Measurements from ENCODE around the gene LGR6. TPM values are rescaled to one million over a fixed set of nuclear protein-coding genes. Genes with fewer than 3 reads are reported as not detected.

The LGR6 gene
- total RNA-seq, 1 donor = not detected

GRCh38 chr1:202224453-202224852, 30.9 kb downstream of the LGR6 start:
- no peak for DNase-seq (ENCODE audit: low read depth)
- H3K4me3 ChIP-seq (ENCODE audit: low read depth, low read length) = no peak overlapping the region
- no peak for TF ChIP-seq CTCF (IDR thresholded peaks at IDR 0.05; ENCODE audit: insufficient read depth, low read length)

- H3K4me3 ChIP-seq (ENCODE audit: low read depth, low read length) = no peak overlapping the region
- no peak for DNase-seq (ENCODE audit: low read depth)
- no peak for TF ChIP-seq CTCF (IDR thresholded peaks at IDR 0.05; ENCODE audit: insufficient read depth, low read length)
Observed at GRCh38 chr1:202225131-202225530, 31.5 kb downstream of the LGR6 start.

GRCh38 chr1:202227053-202227672, 33.6 kb downstream of the LGR6 start:
- no peak for DNase-seq (ENCODE audit: low read depth)
- H3K4me3 ChIP-seq (ENCODE audit: low read depth, low read length) = no peak overlapping the region
- TF ChIP-seq CTCF (IDR thresholded peaks at IDR 0.05; ENCODE audit: insufficient read depth, low read length) = no peak

- no peak for TF ChIP-seq CTCF (IDR thresholded peaks at IDR 0.05; ENCODE audit: insufficient read depth, low read length)
- H3K4me3 ChIP-seq (ENCODE audit: low read depth, low read length) = no peak overlapping the region
- no peak for DNase-seq (ENCODE audit: low read depth)
Observed at GRCh38 chr1:202227997-202228401, 34.4 kb downstream of the LGR6 start.

- no peak for TF ChIP-seq CTCF (IDR thresholded peaks at IDR 0.05; ENCODE audit: insufficient read depth, low read length)
- no peak overlapping the region for H3K4me3 ChIP-seq (ENCODE audit: low read depth, low read length)
- no peak for DNase-seq (ENCODE audit: low read depth)
Observed at GRCh38 chr1:202228484-202229122, 35.0 kb downstream of the LGR6 start.

GRCh38 chr1:202229376-202229775, 35.8 kb downstream of the LGR6 start:
- no peak for TF ChIP-seq CTCF (IDR thresholded peaks at IDR 0.05; ENCODE audit: insufficient read depth, low read length)
- no peak overlapping the region for H3K4me3 ChIP-seq (ENCODE audit: low read depth, low read length)
- no peak for DNase-seq (ENCODE audit: low read depth)

Data from fibroblast of the aortic adventitia (primary cell).